Osteocyte (in vitro differentiated cells): ENCODE results near the gene SLC5A10. TPM values are rescaled to one million over a fixed set of nuclear protein-coding genes. Genes with fewer than 3 reads are reported as not detected.

Source experiments
- DNase-seq: peaks from one replicate; pipeline ENCODE4 v3.0.0; 2021; ENCODE audit warnings: mixed read lengths; ENCODE audit not compliant: unreplicated experiment; ENCODE audit errors: extremely low spot score
- H3K27ac Mint-ChIP-seq: one replicate; pipeline ENCODE4 v1.8.0; 2021; ENCODE audit warnings: mild to moderate bottlenecking, mixed read lengths; ENCODE audit not compliant: unreplicated experiment
- H3K27me3 Mint-ChIP-seq: one replicate; pipeline ENCODE4 v1.8.0; 2021; ENCODE audit warnings: mixed read lengths; ENCODE audit not compliant: unreplicated experiment
- H3K36me3 Mint-ChIP-seq: one replicate; pipeline ENCODE4 v1.8.0; 2021; ENCODE audit warnings: mixed read lengths; ENCODE audit not compliant: unreplicated experiment
- H3K4me1 Mint-ChIP-seq: one replicate; pipeline ENCODE4 v1.8.0; 2021; ENCODE audit warnings: mixed read lengths; ENCODE audit not compliant: unreplicated experiment
- H3K4me3 Mint-ChIP-seq: one replicate; pipeline ENCODE4 v1.8.0; 2021; ENCODE audit warnings: mild to moderate bottlenecking, moderate library complexity, mixed read lengths; ENCODE audit not compliant: unreplicated experiment
- H3K9me3 Mint-ChIP-seq: one replicate; pipeline ENCODE4 v1.8.0; 2021; ENCODE audit warnings: mixed read lengths; ENCODE audit not compliant: unreplicated experiment
- CTCF ChIP-seq: fragments of 200-600 bp; sonication (generic); IDR thresholded peaks from 2 replicates; pipeline ENCODE4 v1.5.0; 2021; ENCODE audit warnings: antibody characterized with exemption, mild to moderate bottlenecking, moderate library complexity
- total RNA-seq: library from RNA; stranded (reverse); gene quantifications from 2 replicates; pipeline ENCODE4 v1.2.1, GENCODE V29; 2021

Gene SLC5A10
- total RNA-seq, 1 donor from 2014 or later, result not detected

- no peak for TF ChIP-seq CTCF
- Mint-ChIP-seq H3K4me3 (no peak overlapping the region), H3K36me3 (peaks cover 23% of the 10 kb centered on the region), H3K27ac (no peak overlapping the region), H3K4me1 (peaks cover 2% of the 10 kb centered on the region), H3K9me3 (no peaks in the 10 kb centered on the region), H3K27me3 (no peaks in the 10 kb centered on the region)
- no peak for DNase-seq
These were observed 18.6 kb upstream of the SLC5A10 start for GRCh38 chr17:18933102-18934058.

- Mint-ChIP-seq H3K9me3 (no peaks in the 10 kb centered on the region), H3K27ac (no peak overlapping the region), H3K4me3 (no peak overlapping the region), H3K4me1 (no peaks in the 10 kb centered on the region), H3K36me3 (no peaks in the 10 kb centered on the region), H3K27me3 (peaks cover 17% of the 10 kb centered on the region)
- DNase-seq, result no peak
- TF ChIP-seq CTCF, result no peak
These were observed 13.8 kb upstream of the SLC5A10 start for GRCh38 chr17:18937981-18938691.

- no peak for TF ChIP-seq CTCF
- Mint-ChIP-seq H3K4me3 (no peak overlapping the region), H3K27ac (no peak overlapping the region), H3K4me1 (no peaks in the 10 kb centered on the region), H3K9me3 (no peaks in the 10 kb centered on the region), H3K27me3 (peaks cover 17% of the 10 kb centered on the region), H3K36me3 (no peaks in the 10 kb centered on the region)
- DNase-seq, result no peak
These were observed 13.3 kb upstream of the SLC5A10 start for GRCh38 chr17:18938692-18939023.

- no peaks in the 10 kb centered on the region for H3K9me3 Mint-ChIP-seq
- no peak for DNase-seq
- no peak for TF ChIP-seq CTCF
- no peaks in the 10 kb centered on the region for H3K36me3 Mint-ChIP-seq
- no peaks in the 10 kb centered on the region for H3K4me1 Mint-ChIP-seq
- H3K4me3 Mint-ChIP-seq, result no peak overlapping the region
- H3K27ac Mint-ChIP-seq, result no peak overlapping the region
- peaks cover 55% of the 10 kb centered on the region for H3K27me3 Mint-ChIP-seq
These were observed 7.3 kb upstream of the SLC5A10 start for GRCh38 chr17:18944646-18945045.

GRCh38 chr17:18946536-18946935 lies 5.4 kb upstream of the SLC5A10 start:
- H3K27ac Mint-ChIP-seq, result no peak overlapping the region
- peaks cover 53% of the 10 kb centered on the region for H3K27me3 Mint-ChIP-seq
- H3K9me3 Mint-ChIP-seq, result no peaks in the 10 kb centered on the region
- no peaks in the 10 kb centered on the region for H3K36me3 Mint-ChIP-seq
- H3K4me3 Mint-ChIP-seq, result no peak overlapping the region
- no peaks in the 10 kb centered on the region for H3K4me1 Mint-ChIP-seq
- DNase-seq, result no peak
- no peak for TF ChIP-seq CTCF
